H4 (cell line): ENCODE measurements around the gene KIF1B. TPM values are rescaled to one million over a fixed set of nuclear protein-coding genes. Genes with fewer than 3 reads are reported as not detected.

Experiments
- DNase-seq: peaks from one replicate; pipeline ENCODE4 v3.0.0-alpha.2; 2015; ENCODE audit warnings: low spot score
- total RNA-seq: library from RNA; depleted of rRNA; stranded (reverse); fragments of >200 nt; shearing (Covaris generic); gene quantifications from 2 replicates; pipeline ENCODE4 v1.2.3, GENCODE V29; 2014

The KIF1B gene
- total RNA-seq, 1 experiment from 2014 or later = 11.4 TPM

DNA sequence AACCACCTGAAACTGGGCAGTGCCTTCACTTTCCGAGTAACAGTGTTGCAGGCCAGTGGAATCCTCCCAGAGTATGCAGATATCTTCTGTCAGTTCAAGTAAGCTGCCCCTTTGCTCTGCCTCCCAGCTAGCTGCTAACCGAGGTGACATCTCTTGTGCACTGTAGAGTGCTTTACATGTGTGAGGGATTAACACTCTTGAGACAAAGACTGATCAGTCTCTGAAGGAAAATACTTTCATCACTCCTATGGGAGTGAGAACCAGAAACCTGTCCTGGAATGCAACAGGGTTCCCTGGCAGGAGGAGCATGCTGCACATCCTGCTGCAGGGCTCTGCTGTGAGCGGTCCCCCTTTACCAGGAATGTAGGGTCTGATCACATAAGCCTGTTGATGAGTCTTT, 127.1 kb downstream of the KIF1B start:
- DNase-seq = no peak

DNA sequence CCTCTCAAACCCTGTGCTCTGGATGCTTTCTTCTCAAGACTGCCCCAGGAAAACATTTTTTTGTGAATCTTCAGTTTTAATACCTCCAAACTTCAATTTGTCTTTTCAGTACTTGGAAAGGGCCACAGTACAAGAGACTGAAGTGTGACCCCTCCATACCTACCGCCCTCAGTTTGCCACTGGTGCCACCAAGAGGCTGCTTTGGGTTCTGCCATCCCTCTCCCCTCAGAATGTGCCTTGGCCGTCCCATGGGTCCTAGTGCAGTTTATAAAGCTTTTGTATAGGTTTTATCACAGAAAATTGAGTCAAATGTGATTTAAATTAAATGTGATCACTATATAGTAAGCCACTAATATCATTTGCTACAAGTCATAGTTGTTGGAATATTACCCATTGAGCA, 127.7 kb downstream of the KIF1B start:
- DNase-seq = peak; percentile 21

DNA sequence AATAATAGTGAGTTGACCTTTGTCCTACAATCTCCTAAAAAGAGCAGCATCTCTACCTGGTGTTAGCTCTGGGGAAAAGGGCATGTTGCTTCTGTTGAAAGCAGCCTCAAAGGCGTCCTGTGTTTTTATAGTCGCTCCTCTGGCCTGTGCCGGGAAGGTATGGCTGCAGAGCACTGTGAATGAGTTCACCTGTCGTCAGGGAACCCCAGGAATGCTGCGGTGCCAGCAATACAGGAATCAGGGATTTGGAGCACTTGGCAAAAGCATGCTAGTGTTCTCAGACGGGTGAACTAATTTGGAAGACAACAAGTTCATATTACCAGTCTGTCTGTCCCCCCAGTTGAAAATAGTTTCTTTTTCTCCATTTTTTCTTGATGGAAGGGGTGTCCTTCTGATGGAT, 128.2 kb downstream of the KIF1B start:
- DNase-seq = no peak

DNA sequence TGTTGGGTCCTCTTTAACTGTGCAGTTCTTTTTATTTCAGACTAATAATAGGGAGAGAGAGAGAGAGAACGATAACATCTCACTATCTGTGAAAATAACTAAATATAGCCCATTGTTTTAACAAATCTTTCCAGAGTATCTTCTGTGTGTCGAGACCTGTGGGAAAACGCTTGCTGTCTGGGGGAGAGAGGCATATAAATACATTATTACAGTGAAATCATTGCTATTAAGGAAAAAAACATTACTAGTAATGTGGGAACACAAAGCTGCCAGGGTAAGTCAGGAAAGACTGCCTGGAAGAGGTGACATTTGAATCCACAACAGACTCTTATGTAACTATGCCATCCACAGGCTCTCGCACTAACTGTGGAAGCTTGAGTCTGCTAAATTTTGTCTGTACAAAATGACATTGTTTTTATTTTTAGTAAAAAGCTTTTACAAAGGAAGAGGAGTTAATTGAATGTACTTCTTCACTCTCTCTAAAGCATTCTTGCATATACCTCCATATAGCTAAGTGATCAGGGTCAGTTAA, 128.7 kb downstream of the KIF1B start:
- no peak for DNase-seq

DNA sequence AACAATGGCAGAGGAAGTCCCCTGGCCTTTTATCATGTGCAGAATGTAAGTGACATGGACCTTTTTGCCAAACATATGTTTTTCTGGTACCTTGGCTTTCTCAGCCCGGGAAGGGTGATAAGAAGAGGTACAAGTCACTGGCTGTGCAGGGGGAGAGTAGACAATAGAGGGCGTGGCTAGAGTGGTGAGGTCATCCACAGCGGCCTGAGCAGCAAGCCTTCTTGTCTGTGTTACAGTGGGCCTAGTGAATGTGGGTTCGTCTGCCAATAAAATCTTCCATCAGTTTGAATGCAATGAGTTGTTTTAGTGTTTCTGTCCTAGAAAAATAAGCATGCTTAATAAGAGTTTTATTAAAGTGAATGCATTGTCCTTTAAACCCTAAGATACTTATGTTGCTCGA, 129.4 kb downstream of the KIF1B start:
- peak; percentile 24 for DNase-seq

DNA sequence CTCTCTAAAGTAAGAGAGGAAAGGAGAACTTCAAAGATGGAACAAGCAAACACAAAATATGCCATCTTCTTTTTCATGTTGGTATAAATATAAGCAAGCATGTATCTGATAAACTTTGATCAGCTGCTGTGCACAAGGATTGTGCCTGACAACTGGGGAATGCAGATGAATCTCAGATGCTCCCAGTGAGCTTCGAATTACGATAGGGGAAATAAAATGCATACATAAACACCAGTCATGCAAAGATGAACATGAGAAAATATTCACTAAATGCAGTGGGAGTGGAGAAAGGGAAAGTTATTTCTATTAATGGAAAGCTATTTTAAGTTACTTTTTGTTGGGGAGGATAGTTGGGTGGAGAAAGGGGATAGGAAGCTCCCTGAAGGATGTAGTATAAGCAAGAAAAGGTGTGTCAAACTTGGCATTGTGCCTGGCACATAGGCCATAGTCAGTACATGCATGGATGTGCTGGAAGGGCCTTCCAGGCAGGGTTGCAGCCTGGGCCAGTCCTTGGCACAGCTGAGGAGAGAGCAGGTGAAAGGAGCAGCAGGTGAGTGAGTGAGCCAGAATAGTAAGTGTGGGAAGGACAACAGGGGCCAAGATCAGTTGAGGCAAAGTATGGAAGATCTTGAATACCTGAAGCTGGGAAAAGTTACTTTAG, 130.7 kb downstream of the KIF1B start:
- DNase-seq = no peak

DNA sequence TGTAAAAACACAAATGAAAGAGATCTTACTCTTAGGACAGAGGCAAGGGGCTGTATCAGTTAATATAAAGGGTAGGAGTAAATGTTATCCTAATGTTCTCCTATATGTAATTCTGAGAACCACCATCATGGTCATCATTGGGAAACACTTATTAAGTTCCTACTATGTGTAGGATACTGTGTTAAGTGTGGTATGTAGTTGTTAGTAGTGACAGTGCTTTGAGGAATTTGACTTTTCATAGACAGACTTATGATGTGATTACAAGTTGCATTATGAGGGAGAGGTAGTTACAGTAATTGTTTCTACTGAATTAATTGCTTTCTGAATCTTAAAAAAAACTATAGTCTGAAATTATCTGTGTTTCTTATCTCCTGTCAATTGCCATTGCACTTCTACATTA, 136.7 kb downstream of the KIF1B start:
- no peak for DNase-seq

DNA sequence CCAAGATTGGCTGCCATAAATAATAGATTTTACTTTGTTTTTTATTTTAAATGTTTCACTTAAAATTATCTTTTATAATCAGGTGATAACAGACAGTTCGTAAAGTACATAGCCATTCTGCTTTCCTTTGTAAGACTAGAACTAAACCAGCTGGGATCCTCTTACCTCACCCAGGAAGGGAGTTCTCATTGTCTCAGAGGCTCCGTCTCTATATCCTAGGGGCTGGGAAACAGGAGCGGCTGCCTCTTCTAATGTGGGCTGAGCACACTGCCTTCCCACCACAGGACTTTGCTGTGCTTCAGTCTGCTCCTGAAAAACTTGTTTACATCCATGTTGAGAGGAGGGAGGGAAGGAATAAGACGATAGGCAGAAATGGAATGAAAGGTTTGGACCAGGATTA, 142.9 kb downstream of the KIF1B start:
- DNase-seq = no peak

DNA sequence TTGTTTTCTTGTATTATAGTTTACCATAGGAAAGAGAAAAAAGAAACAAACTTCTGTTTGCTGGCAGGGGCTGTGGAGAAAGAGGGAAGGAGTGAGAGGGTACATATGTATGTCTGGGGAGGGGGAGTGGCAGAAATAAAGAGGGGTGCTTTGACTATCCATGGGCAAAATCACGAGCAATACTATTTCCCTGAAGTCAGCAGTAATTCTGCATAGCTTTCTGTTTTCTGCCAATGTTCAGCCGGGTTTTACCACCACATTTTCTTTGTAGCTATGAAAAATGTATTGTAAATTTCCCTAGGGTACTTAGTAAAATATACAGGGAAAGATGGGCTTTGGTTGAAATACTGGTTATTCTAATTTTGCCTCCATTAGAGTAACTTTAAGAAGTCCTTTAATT, 143.3 kb downstream of the KIF1B start:
- no peak for DNase-seq

DNA sequence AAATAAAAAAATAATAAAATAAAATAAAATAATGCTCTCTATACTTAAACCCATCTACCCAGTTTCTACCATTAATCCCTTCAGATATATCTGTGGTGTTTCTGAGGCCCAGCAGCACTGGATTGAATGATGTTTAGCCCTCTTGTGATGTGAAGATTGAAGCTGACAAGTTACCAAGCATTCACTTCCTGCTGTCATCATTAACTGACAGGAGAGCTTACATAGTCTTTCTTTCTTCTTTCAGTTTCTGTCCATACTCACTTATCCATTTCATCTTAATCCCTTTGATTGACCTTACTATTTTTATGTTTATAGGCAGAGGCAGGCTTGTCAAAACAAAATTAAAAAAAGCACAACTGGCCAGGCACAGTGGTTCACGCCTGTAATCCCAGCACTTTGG, 149.7 kb downstream of the KIF1B start:
- no peak for DNase-seq

DNA sequence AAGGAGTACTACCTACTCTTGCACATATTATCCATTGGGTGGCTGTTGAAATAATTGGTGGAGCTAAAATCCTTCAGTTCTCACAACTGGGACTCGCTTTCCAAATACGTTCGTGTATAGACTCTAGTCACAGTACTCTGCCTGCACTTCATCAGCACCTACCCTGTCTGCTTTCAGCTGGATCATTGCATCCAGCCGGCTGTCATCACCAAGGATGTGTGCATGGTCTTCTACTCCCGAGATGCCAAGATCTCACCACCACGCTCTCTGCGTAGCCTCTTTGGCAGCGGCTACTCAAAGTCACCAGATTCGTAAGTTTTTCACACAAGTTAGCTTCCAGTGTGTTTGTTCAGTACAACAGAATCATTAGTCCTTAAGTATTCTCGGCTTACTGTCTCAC, 151.1 kb downstream of the KIF1B start:
- DNase-seq = no peak

DNA sequence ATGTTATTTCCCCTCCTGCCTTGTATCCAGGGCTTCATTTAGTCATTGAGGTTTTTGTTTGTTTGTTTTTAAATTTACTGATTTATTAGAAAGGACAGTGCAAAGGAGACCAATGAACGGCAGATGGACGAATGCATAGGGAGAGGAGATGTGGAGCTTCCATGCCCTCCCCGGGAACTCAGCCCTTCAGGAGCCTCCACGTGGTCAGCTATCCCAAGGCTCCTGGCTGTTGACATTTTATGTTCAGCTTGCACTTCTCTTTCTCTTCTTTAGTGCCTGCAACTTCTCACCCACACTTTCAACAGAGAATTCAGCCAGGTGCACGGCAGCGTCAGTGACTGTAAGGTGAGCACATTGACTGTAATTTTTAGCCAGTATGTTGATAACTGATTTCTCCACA, 157.8 kb downstream of the KIF1B start:
- no peak for DNase-seq

DNA sequence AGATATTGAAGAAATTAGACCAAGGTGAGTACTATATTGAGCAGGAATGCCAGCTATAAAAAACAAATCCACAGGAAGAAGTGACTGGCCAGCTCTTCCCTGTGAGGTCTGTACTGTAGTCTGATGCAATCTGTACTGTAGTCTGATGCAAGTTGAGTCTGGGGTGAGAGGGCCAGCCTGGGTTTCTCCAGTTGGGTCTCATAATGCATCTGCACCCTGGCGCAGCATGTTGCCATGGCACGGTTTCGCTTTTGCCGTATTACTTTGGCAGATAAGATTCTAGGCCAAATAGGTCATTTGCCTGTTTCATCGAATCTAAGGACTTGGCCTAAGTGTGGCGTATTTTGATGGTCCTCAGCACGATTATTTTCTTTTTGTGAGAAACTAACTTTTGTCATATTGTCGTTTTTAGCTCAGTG, 164.1 kb downstream of the KIF1B start:
- DNase-seq = no peak

DNA sequence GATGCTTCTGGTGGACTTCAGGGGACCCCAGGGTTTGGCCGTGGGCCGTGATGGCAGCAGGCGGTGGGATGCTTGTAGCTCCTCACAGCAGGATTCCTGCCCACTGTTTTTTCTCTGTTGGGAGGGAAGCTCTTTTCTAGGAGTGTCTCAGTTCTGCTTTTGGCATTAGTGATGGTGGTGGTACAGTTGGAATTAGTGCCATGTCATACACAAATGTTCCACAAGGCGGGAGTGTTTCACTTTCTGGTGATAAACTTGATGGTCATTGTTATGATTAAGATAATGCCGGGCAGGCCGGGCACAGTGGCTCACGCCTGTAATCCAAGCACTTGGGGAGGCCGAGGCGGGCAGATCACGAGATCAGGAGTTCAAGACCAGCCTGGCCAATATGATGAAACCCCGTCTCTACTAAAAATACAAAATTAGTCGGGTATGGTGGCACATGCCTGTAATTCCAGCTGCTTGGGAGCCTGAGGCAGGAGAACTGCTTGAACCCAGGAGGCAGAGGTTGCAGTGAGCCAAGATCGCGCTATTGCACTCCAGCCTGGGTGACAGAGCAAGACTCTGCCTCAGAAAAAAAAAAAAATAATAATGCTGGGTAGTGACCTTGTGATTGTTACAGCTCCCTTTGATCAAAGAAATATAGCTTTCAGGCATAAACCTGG, 167.1 kb downstream of the KIF1B start:
- DNase-seq = peak; percentile 71

DNA sequence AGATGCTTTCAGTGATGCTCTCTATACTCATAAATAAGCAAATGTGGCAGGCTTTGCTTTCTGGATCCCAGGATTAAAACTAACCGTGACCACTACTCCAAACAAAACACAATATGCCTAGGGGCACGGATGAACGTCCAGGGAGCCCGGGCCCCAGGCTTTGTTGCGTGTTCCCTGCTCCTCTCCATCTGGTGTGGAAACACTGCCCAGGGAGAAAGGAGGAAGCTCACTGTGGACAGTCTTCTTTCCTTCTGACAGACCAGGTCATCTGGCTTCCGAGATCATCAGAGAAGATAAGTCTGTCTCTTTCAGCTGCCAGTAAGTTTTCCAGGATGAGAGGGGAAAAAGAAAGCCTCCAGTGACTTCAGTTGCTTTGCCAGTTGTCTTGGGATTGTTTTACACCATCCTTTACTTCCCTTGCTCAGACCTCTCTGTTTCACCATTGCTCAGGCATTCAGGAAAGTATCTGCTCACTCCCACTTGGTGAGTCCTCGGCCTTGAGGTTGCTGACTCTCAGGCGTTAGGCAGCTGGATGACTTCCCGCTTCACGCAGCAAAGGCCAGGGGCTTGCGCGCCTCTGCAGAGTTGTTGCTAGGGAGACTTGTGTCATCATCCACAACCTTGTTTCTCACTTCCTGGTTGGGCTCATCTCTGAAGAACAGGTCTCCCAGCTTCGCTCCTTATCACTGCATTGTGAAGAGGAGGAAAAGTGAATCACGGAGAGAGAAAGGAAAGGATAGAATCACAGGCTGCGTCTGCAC, 167.9 kb downstream of the KIF1B start:
- no peak for DNase-seq

DNA sequence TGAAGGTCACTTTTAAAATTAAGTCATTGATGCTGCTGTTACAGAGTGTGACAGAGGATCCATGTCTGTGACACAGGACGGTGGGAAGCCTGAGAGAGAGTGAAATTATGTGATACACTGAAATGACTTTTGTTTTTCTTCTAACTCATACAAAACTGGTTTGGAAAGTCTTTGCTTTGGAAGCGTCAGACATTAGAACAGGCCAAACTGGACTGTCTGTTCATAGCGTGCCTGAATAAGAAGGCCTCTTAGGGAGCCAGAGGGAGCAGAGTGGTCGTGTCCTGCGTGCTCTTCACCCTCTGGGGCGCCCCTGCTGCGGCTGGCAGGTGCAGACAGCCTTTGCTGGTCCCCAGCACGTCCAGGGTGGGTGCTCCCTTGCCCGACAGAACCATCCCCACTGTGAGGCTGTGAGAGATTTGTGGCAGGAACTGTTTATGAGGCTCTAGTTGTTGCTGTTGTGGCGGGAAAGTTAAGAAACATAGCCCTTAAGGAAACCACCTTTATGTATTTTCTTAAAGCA, 168.8 kb downstream of the KIF1B start:
- no peak for DNase-seq

DNA sequence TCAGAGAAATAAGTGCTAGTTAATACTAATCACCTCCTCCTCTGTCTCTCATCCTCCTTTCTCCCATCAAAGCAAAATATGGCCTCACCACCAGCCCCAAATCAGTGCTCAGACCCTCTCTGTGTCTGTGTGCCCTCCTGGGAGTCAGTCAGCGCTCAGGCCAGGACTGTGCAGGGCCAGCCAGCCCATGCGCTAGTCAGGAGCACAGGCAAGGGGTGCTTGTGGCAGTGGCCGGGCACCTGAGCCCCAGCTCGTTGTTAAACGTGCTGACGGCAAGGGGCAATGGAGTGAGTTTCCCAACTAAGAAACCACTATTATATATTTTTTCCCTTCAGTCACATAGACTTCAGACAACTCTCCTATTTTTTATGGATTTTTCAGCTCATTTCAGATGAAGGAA, 169.3 kb downstream of the KIF1B start:
- no peak for DNase-seq

DNA sequence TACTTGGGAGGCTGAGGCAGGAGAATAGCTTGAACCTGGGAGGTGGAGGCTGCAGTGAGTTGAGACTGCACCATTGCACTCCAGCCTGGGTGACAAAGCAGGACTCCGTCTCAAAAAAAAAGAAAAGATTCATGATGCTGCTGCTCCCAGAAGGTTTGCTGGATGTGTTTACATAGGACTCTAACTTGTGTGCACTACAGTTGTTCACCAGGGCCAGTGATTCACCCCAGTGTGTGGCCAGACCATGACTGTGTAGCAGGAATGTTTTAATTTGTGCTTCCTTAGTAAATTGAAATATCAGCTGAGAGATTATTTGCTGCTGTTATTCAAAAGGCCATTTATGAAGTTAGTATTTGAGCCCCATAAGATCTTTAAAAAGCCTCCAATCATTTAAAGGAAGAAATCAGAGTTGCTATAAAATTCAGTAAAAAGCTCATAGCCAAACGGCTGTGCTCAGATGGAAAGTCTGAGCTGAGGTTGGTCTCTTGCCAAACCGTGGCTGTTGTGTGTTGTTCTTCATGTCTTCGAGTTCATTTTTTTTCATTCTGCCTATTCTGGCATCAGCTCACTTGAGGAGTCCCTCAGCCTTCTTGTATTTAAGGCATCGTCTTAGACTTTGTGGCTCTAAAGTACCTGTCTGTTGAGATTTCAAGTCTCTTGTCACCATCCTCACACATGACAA, 170.4 kb downstream of the KIF1B start:
- DNase-seq = peak; percentile 85

DNA sequence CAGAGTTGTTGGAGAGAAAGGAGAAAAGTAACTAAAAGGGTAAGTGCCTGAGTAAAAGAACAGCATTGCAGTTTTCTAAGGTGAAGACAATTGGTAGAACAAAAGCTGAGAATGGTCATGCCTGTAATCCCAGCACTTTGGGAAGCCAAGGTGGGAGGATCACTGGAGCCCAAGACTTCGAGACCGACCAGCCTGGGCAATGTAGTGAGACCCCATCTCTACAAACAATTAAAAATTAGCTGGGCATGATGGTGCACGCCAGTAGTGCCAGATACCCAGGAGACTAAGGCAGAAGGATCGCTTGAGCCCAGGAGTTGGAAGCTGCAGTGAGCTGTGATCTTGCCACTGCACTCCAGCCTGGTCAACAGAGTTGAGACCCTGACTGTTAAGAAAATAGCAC, 173.3 kb downstream of the KIF1B start:
- no peak for DNase-seq

DNA sequence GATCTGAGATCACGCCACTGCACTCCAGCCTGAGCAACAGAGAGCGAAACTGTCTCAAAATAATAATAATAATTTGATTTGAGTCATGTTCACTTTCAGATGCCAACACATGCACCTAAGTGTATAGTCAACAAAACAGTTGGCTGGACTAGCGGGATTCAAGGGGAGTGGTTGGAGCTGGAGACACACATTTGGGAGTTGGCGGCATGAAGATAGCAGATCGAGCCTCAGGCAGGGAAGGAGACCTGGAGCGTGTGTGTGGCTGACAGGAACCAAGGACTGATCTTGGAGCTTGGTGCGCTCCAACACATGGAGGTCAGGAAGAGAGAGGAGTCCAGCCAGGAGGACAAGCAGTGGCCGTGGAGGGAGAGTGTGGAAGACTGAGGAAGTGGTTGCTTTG, 173.8 kb downstream of the KIF1B start:
- DNase-seq = no peak

DNA sequence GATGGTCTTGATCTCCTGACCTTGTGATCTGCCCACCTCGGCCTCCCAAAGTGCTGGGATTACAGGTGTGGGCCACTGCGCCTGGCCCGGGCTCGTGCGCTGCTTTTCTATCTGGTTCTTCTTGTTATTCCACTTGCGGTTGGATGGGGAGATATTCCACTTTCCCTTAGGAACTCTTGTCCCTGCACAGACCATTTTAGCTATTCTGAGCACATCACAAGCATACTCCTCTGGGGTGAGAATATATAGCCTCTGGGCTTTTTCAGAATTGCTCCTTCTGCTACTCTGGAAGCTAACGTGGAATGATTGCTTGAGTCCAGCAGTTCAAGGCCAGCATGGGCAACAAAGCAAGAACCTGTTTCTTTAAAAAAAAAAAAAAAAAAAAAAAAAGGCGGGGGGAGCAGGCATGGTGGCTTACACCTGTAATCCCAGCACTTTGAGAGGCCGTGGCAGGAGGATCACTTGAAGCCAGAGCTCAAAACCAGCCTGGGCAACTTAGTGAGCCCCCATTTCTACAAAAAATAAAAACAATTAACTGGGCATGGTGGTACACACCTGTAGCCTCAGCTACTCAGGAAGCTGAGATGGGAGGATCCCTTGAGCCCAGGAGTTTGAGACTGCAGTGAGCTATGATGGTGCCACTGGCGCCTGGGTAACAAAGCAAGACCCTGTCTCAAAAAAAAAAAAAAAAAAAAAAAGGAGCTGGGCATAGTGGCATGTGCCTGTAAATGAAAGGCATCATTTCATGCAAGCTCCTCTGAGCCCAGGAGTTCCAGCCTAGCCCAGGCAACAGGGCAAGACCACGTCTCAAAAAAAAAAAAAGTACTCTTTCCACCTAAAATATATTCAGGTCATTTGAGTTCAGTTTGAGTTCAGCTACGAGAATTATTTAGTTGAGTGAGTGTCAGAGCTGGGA, 176.6 kb downstream of the KIF1B start:
- no peak for DNase-seq
